Smooth muscle cell of the coronary artery (primary cell): ENCODE results near the gene CLIC6. TPM values are rescaled to one million over a fixed set of nuclear protein-coding genes. Genes with fewer than 3 reads are reported as not detected.

Experiments used
- total RNA-seq: library from RNA; depleted of rRNA; stranded (reverse); fragments of >200 nt; gene quantifications from 2 replicates; pipeline ENCODE4 v1.2.3, GENCODE V29; 2014; ENCODE audit warnings: low replicate concordance

CLIC6 gene
- total RNA-seq = 0.23 TPM in 1 of 2 replicates, not detected in the other

GRCh38 chr21:34668803-34669148 lies at the start of gene CLIC6:
CLIC6 (plus strand) TSS chr21:34668994; CDS start chr21:34669389, 395 bp downstream.

Other genes with a start within 250 kb of the CLIC6 start
- not detected in 2 replicates for gene SMIM34, start 245.0 kb upstream of the CLIC6 start, total RNA-seq
- gene KCNE1, start 156.8 kb upstream of the CLIC6 start, total RNA-seq = 0.08 and 0.23 TPM in 2 replicates
- 28.6 and 78.7 TPM in 2 replicates for gene RCAN1, start 53.9 kb upstream of the CLIC6 start, total RNA-seq